Activated CD4-positive, CD25-positive, alpha-beta regulatory T cell treated with anti-CD3 and anti-CD28 coated beads, Interleukin-2, amount 50 U/mL, for 16 hours (primary cell): ENCODE data around the gene RANBP1.
"Not testable (repeated sequence)": the region's sequence is repeated elsewhere in the genome, so short reads cannot be mapped to it uniquely, and the experiment has no call there.

ENCODE experiments used
- DNase-seq: peaks from one replicate; pipeline ENCODE4 v3.0.0-alpha.2; 2020; ENCODE audit warnings: low read depth, low spot score

The RANBP1 gene

GRCh38 chr22:20150381-20151275 is 34.7 kb downstream of the RANBP1 start, which contains the start of gene CCDC188:
Gene CCDC188, minus strand, starts transcription at chr22:20151055. Its CDS starts 69 bp downstream, at chr22:20150986.
- DNase-seq: no peak

DNA sequence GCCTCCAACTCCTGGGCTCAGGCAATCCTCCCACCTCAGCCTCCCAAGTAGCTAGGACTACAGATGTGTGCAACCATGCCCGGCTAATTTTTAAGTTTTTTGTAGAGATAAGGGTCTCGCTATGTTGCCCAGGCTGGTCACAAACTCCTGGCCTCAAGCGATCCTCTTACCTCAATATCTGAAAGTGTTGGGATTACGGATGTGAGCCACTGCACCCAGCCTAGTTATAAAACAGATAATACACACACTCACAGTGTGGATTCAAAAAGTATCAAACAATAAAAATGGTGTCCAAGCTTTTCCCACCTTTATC is 35.3 kb downstream of the RANBP1 start:
- DNase-seq: no peak

DNA sequence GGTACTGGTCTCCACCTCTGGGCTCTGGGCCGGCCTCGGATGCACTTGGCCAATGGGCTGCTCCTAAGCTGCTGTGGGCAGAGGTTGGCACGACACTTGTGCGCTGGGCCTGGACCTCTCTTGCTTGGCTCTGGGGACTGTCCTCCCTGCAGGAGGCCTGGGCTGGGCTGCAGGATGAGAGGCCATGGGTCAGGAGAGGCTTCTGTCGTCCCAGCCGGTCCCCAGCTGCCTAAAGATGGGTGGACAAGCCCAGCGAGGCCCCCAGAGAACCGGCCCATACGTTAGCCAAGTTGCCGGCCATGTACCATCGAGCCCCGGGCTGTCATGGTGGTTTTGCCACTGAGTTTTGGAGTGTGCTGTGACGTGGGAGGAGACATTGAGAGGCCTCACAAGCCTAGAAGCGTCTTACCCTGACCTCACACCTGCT is 36.6 kb downstream of the RANBP1 start:
- DNase-seq: no peak

DNA sequence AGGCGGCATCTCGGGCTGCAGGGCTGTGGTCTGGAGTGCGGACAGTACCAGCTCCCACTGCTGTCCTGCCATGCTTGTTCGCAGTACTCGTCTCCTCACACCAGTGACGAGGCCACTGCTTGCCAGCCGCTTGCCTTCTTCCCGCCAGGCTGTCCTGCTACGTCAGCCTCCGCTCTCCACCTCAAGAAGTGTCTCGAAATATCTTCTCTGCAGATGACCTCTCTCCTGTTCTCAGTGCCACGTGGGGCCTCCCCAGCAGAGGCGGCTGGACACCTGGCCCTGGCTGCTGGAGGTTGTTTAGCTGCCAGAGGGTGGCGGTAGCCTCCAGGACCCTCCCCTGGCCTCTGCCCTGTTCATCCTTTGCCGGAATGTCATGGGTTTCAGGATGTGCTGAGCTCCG is 38.0 kb downstream of the RANBP1 start:
- DNase-seq: no peak

- DNase-seq: no peak
Measured at GRCh38 chr22:20154602-20155187, 38.8 kb downstream of the RANBP1 start.

DNA sequence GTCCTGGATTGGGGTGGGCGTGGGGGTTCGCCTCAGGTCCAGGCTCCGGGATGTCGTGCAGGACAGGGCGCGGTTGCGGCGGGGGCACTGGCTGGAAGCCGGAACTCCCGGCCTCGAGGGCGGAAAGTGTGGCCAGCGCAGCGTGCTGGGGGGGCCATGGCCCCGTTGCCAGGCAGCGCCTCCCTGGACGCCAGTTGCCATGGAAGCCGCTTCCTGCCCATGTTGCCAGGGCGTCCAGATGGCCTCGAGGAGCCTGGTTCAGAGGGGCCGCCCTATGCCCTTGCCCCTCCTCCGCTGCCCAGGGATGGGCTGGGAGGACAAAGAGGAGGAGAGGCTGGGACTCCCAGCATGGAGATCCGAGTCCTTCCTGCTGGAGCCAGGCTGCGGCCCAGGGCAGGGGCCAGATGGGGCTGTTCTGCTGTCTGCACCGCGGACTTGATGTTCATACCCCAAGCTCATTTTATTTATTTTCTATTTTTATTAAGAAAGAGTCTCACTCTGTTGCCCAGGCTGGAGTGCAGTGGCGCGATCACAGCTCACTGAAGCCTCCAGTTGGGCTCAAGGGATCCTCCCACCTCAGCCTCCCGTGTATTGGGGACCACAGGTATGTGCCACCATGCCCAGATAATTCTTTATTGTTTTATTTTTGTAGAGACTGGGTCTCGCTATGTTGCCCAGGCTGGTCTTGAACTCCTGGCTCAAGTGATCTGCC is 39.6 kb downstream of the RANBP1 start:
- DNase-seq: no peak

GRCh38 chr22:20156042-20156389 is 40.1 kb downstream of the RANBP1 start:
- no peak for DNase-seq

GRCh38 chr22:20156611-20157429 is 40.9 kb downstream of the RANBP1 start:
- peak; percentile 68 for DNase-seq

- no peak for DNase-seq
Measured at GRCh38 chr22:20157430-20158183, 41.7 kb downstream of the RANBP1 start.

DNA sequence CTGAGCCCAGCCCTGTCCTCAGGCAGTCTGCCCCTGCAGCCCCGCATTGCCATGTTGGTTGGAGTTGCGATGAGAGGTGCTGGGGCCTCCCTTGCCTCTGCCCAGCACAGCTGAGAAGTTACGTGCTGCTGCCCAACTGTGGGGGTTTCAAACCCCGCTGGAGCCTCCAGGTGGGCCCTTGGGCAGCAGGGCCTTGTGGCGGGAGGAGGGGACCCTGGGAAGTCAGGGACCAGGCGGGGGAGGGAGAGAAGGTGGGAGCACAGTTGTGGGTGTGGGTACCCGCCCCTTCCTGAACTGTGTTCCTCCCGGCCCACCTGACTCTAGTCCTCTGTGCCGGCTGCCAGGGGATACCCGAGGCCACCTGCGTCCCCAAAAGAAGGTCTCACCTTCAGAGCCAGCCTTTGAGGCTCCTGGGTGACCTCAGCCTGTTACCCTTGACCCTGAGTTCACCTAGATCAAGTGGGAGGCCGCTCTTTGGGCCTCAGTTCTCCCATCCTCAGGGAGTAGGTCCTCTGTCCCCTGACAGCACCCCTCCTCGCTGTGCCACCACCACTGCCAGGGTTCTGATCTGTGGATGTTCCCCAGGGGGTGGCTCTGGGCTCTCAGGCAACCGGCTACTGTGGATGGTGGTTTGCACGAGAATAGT is 42.6 kb downstream of the RANBP1 start:
- DNase-seq: no peak

DNA sequence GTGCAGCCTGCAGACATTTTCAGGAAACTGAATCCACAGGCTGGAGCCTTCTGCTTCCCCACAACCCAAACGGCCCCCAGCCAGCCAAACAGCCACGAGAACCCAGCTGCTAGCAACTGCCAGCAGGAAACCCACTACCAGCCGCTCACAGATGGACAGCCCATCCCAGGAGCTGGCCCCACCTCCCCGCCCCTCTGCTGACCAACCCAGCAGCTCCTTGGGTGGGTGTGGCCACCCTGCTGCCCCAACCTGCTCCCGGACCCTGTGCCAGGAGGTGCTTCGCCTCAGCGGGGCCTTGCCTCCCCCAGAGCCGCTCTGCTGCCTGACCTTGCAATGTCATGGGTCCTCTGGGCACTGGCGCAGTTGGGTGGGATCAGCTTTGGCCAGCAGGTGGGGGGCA is 43.2 kb downstream of the RANBP1 start:
- no peak for DNase-seq

DNA sequence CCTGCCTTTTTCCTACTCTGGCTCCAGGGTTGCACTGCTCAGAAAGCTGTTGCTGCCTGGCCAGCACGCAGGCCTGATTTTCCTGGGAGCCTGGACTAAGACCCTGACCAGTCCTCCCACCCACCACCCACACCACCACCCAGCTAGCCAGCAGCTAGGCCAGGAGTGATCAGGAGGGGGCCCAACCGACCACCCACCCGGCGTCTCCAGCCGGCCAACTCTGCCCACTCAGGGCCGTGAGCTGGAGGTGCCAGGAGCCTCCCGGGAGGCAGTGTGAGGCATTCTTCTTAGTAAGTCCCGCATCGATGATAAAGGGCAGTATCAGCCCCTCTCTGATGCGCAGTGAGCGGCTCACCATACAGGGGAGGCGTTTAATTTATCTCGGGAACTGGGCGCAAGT is 43.6 kb downstream of the RANBP1 start:
- DNase-seq: not testable (repeated sequence)

- DNase-seq: no peak
Measured at GRCh38 chr22:20160041-20160440, 44.1 kb downstream of the RANBP1 start.

DNA sequence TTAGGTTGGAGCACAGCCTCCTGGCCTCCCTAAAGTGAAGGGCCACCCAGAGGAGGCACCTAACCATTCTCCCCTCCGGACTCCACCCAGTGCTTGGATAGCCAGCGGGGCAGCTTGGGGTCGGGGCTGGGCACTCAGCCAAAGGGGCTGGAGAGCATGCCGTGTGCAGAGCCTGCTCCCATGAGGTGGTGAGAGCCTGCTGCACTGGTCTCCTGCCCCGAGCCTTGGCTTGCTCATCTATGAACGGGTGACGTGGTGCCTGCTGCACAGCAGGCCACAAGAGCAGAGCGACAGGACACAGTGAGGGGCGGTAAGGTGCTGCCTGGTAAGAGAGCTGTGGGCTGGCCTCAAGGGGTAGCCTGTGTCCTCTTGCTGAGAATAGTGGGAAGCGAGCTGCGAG is 49.0 kb downstream of the RANBP1 start:
- DNase-seq: no peak

DNA sequence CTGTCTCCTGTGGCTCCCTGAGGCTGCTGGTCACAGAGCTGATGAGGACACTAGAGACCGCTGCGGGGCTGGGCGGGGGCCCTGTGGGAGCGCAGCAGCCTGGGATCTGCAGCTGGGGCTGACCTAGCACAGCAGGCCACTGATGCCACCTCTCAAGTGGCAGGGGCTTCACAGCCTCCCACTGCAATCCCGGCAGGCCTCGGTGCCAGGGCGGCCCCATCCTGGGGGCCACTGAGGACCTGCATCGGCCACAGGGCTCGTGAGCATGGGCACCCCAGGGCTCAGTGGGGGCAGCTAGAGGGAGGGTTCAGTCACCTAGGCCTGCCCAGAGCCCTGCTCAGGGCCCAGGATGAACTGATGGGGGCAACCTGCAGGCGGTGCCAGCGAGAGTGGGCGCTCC is 49.5 kb downstream of the RANBP1 start:
- DNase-seq: no peak

DNA sequence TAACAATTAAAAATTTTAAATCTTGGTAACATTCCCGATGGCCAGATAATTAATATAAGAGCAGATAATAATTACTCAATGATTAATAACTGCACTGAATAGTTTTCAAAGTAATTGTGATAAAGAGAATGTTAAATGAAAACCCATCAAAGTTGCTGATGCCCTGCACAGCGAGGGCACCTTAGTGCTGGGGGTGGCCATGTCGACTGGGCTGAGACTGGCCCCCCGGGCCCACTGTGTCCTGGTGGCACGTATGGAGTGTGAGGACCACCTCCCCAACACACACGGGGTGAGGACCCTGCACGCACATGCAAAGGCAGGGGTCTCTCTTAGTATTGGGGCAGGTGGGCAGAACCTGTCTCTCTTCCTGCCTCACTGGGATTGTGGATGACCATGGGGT is 50.0 kb downstream of the RANBP1 start:
- DNase-seq: no peak

GRCh38 chr22:20166703-20167102 is 50.8 kb downstream of the RANBP1 start:
- DNase-seq: no peak

DNA sequence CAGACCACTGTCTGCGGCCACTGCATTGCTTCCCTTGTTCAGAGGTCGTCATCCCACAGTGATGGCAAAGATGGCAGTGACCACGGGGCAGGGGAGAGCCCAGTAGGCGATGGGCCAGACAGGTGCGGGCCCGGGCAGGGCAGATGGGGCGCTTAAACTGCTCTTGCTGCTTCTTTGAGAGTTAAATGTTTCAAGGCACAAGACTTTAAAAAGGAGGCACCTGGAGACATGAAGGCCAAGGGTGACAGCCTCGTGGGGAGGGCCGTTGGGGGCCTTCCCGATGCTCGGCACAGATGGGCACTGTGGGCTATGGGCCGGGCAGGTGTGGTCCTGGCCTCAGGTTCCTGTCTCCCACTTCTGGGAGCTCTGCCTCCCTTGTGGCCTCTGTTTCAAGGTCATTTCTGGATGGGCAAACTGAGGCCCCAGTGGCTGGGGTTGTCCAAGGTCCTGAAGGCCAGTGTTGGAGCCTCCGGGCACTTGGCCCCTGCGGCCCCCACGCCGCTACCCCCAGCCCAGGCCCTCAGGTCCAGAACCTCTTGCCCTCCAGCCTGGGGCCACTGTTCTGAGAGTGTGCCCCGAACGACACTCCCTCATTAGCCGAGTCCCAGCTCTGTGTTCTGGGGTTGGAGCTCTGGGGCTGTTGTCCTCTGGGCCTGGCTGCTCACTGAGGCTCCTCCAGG is 51.9 kb downstream of the RANBP1 start:
- DNase-seq: no peak

GRCh38 chr22:20169253-20169822 is 53.4 kb downstream of the RANBP1 start:
- DNase-seq: no peak

DNA sequence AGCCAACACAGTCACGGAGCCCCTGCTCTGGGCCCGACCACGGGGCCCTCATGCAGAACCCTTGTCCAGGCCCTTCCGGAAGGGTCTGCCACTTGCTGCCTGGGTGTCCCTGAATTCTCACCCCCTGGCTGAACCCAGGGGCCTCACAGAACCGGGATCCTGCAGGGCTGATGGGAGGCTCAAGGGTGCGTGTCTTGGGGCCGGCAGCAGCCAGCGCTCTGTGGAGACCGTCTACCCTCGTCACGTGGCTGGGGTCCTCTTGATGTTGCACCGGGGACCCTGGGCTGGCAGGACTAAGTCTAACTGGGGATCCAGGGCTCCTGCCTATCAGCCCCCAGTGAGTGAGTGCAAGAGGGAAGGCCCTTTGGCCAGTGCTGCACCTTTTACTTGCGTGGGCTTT is 54.3 kb downstream of the RANBP1 start:
- DNase-seq: no peak
